Gastrocnemius medialis (tissue), 4 donors: ENCODE data around the gene ZNF79.

Source experiments
- POLR2A ChIP-seq, 2 donors: fragments of 450-650 bp; IDR thresholded peaks; one replicate each; pipeline ENCODE4 v1.6.1; 2017; ENCODE audit warnings: antibody characterized with exemption in 2 of 2, mild to moderate bottlenecking in 2 of 2, moderate library complexity in 2 of 2
- TF ChIP-seq, protein P1 (sequence below), 5 experiments: fragments of 450-650 bp in 3 of 5; fragments of 200-600 bp in 2 of 5; sonication (generic) in 2 of 5; IDR thresholded peaks in 4 of 5; conservative IDR thresholded peaks in 1 of 5; 1 replicate in 4 of 5; 2 replicates in 1 of 5; pipeline ENCODE4 v1.5.1; 2016 to 2019; ENCODE audit warnings: antibody characterized with exemption in 5 of 5, mild to moderate bottlenecking in 3 of 5, moderate library complexity in 3 of 5

GRCh38 chr9:127455324-127455992 is 31.3 kb downstream of the ZNF79 start:
- TF ChIP-seq, protein P1, sequence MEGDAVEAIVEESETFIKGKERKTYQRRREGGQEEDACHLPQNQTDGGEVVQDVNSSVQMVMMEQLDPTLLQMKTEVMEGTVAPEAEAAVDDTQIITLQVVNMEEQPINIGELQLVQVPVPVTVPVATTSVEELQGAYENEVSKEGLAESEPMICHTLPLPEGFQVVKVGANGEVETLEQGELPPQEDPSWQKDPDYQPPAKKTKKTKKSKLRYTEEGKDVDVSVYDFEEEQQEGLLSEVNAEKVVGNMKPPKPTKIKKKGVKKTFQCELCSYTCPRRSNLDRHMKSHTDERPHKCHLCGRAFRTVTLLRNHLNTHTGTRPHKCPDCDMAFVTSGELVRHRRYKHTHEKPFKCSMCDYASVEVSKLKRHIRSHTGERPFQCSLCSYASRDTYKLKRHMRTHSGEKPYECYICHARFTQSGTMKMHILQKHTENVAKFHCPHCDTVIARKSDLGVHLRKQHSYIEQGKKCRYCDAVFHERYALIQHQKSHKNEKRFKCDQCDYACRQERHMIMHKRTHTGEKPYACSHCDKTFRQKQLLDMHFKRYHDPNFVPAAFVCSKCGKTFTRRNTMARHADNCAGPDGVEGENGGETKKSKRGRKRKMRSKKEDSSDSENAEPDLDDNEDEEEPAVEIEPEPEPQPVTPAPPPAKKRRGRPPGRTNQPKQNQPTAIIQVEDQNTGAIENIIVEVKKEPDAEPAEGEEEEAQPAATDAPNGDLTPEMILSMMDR (IDR thresholded peaks at IDR 0.05 in 4 of 5, conservative IDR thresholded peaks at IDR 0.05 in 1 of 5) = peak; percentile 7 to 53 (median 34)
- TF ChIP-seq POLR2A (IDR thresholded peaks at IDR 0.05) = no peak
